Endodermal cell (in vitro differentiated cells): Measurements from ENCODE around the gene TLR3. TPM values are rescaled to one million over a fixed set of nuclear protein-coding genes. Genes with fewer than 3 reads are reported as not detected.

ENCODE experiments used
- DNase-seq: peaks from one replicate; pipeline ENCODE4 v3.0.0-alpha.2; 2017
- H3K27ac ChIP-seq: 2 replicates; pipeline ENCODE4 v1.5.1; 2013; ENCODE audit warnings: mild to moderate bottlenecking, low read depth, low read length, moderate library complexity
- H3K27me3 ChIP-seq: 2 replicates; pipeline ENCODE4 v1.6.1; 2013; ENCODE audit warnings: mild to moderate bottlenecking, low read length, moderate library complexity; ENCODE audit not compliant: insufficient read depth, control insufficient read depth, poor library complexity, severe bottlenecking
- H3K36me3 ChIP-seq: 2 replicates; pipeline ENCODE4 v1.7.0; 2013; ENCODE audit warnings: mild to moderate bottlenecking, low read length, moderate library complexity; ENCODE audit not compliant: control insufficient read depth, insufficient read depth
- H3K4me1 ChIP-seq: one replicate; pipeline ENCODE4 v1.7.0; 2013; ENCODE audit warnings: low read length; ENCODE audit not compliant: control insufficient read depth, insufficient read depth
- H3K4me3 ChIP-seq: 2 replicates; pipeline ENCODE4 v1.5.1; 2013; ENCODE audit warnings: mild to moderate bottlenecking, low read length, moderate library complexity
- H3K9ac ChIP-seq: 2 replicates; pipeline ENCODE4 v1.6.1; 2013; ENCODE audit warnings: mild to moderate bottlenecking, low read length, moderate library complexity; ENCODE audit not compliant: poor library complexity, severe bottlenecking; ENCODE audit errors: extremely low read depth
- H3K9me3 ChIP-seq: 2 replicates; pipeline ENCODE4 v1.6.1; 2013; ENCODE audit warnings: mild to moderate bottlenecking, low read length, moderate library complexity; ENCODE audit not compliant: control insufficient read depth
- H3K27ac Mint-ChIP-seq: 2 replicates; pipeline ENCODE4 v1.8.0; 2020; ENCODE audit warnings: mixed read lengths
- H3K27me3 Mint-ChIP-seq: 2 replicates; pipeline ENCODE4 v1.8.0; 2021; ENCODE audit warnings: mild to moderate bottlenecking, mixed read lengths; ENCODE audit not compliant: insufficient read depth
- H3K36me3 Mint-ChIP-seq: 2 replicates; pipeline ENCODE4 v1.8.0; 2020; ENCODE audit warnings: low read depth, mixed read lengths
- H3K4me1 Mint-ChIP-seq: 2 replicates; pipeline ENCODE4 v1.8.0; 2020; ENCODE audit warnings: mixed read lengths
- H3K4me3 Mint-ChIP-seq: 2 replicates; pipeline ENCODE4 v1.8.0; 2020; ENCODE audit warnings: mild to moderate bottlenecking, moderate library complexity, mixed read lengths
- H3K9me3 Mint-ChIP-seq: 2 replicates; pipeline ENCODE4 v1.8.0; 2020; ENCODE audit warnings: mild to moderate bottlenecking, mixed read lengths
- WGBS, 2 experiments: methylation state at CpG; one replicate each; pipeline versions ENCODE4 v1.1.5 to v1.1.7; 2013; ENCODE audit warnings: missing lambda C conversion rate in 2 of 2, mixed read lengths in 1 of 2; ENCODE audit not compliant: insufficient coverage in 1 of 2, insufficient read length in 1 of 2; 5-methylcytosine and 5-hydroxymethylcytosine counted together
- total RNA-seq, 2 donors: library from RNA; stranded (reverse); fragmentation: NEBNext Ultra II Directional in 1 of 2; extraction: Animal tissue kit (Norgen Biotek cat#: 25700) in 1 of 2; gene quantifications; 2 replicates in 1 of 2; 3 replicates in 1 of 2; pipeline ENCODE4 v1.2.1, GENCODE V29; 2021
- TF ChIP-seq, protein P1 (sequence below): fragments of 200-600 bp; sonication (generic); conservative IDR thresholded peaks from 2 replicates; pipeline ENCODE4 v1.5.0; 2021; ENCODE audit warnings: antibody characterized with exemption, mild to moderate bottlenecking

Gene TLR3
- total RNA-seq, 2 donors from 2014 or later: 0.26 TPM; not detected in 1

DNA sequence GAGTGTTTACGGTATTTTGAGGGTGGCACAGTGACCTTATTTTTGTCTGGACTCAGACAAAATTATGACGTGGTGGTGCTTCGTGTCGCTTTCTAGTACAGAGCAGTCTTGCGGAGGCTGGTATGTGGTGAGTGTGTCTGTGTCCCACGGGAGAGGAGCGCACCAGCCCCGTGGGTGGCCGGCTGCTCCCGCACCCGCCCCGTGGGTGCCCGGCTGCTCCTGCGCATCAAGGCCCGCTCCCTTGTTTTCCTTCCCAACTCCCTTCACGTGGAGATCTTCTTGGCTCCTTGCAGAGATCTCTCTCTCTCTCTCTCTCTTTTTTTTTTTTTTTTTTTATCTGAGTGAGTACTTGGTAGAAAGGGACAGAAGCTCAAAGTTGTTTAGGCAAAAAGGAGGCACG lies 23.3 kb downstream of the TLR3 start:
- H3K9me3 ChIP-seq: no peaks in the 10 kb centered on the region
- Mint-ChIP-seq H3K27me3 (no peaks in the 10 kb centered on the region), H3K9me3 (peaks cover 8% of the 10 kb centered on the region), H3K4me1 (peaks cover 1% of the 10 kb centered on the region), H3K4me3 (no peak overlapping the region), H3K27ac (no peak overlapping the region), H3K36me3 (no peaks in the 10 kb centered on the region)
- no peak for DNase-seq
- H3K4me3 ChIP-seq: no peak overlapping the region
- no peaks in the 10 kb centered on the region for H3K27me3 ChIP-seq
- TF ChIP-seq, protein P1, sequence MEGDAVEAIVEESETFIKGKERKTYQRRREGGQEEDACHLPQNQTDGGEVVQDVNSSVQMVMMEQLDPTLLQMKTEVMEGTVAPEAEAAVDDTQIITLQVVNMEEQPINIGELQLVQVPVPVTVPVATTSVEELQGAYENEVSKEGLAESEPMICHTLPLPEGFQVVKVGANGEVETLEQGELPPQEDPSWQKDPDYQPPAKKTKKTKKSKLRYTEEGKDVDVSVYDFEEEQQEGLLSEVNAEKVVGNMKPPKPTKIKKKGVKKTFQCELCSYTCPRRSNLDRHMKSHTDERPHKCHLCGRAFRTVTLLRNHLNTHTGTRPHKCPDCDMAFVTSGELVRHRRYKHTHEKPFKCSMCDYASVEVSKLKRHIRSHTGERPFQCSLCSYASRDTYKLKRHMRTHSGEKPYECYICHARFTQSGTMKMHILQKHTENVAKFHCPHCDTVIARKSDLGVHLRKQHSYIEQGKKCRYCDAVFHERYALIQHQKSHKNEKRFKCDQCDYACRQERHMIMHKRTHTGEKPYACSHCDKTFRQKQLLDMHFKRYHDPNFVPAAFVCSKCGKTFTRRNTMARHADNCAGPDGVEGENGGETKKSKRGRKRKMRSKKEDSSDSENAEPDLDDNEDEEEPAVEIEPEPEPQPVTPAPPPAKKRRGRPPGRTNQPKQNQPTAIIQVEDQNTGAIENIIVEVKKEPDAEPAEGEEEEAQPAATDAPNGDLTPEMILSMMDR: no peak
- WGBS, 2 experiments: 92 to 100% methylated on average over 3 to 17 of the region's 17 CpGs
- H3K27ac ChIP-seq: no peak overlapping the region
- H3K4me1 ChIP-seq: no peaks in the 10 kb centered on the region
- H3K9ac ChIP-seq: no peak overlapping the region
- no peaks in the 10 kb centered on the region for H3K36me3 ChIP-seq

DNA sequence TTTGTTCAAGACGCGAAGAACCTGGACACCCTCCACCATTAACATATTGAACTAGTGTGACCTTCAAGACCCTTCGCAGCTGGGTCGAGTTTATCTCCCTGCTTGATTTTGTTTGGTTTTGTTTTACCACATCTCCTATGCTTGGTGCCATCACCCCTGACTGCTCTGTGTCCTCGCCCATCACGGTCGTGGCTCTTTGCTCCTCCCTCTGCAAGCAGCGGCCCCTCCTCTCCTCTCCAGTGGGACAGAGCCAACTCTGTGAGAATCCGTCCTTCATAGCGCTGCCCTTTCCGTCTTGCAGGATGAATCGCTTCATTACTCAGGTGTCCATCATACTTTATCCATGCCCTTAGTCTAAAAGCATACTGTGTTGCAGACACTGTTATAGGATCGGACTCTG lies 26.4 kb downstream of the TLR3 start:
- no peak overlapping the region for H3K27ac ChIP-seq
- no peaks in the 10 kb centered on the region for H3K27me3 Mint-ChIP-seq
- H3K4me1 Mint-ChIP-seq: no peaks in the 10 kb centered on the region
- TF ChIP-seq, protein P1: no peak
- H3K4me3 ChIP-seq: no peak overlapping the region
- no peaks in the 10 kb centered on the region for H3K36me3 Mint-ChIP-seq
- no peak overlapping the region for H3K27ac Mint-ChIP-seq
- peaks cover 7% of the 10 kb centered on the region for H3K9me3 Mint-ChIP-seq
- H3K9ac ChIP-seq: no peak overlapping the region
- H3K4me1 ChIP-seq: no peaks in the 10 kb centered on the region
- no peak overlapping the region for H3K4me3 Mint-ChIP-seq
- WGBS, 2 experiments: 81 to 82% methylated on average over 11 to 13 of the region's 13 CpGs
- H3K27me3 ChIP-seq: no peaks in the 10 kb centered on the region
- no peaks in the 10 kb centered on the region for H3K9me3 ChIP-seq
- no peak for DNase-seq
- no peaks in the 10 kb centered on the region for H3K36me3 ChIP-seq

DNA sequence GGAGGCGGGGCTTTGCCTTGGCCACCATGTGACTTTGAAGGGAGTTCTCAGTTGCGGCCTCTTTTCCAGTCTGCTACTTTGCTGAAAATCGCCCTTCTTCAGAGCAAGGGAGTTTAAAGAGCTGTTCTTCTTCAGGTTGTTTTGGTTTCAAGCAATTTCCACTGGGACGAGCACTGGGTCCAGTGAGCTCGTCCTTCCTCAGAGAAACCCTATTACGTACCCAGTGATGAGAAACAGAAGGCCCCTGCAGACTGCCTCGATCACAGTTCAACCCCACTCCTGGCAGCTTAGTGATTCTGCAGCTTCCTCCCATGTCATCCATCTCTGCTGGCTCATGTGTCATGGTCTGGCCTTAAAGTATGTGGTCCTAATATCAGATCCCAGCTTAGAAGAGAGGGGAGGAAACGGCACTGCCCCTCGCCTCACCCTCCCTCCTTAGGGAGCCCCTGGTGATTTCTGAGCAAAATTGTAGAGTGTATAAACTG lies 27.8 kb downstream of the TLR3 start:
- Histone ChIP-seq H3K4me3 (no peak overlapping the region), H3K9ac (no peak overlapping the region), H3K9me3 (no peaks in the 10 kb centered on the region), H3K4me1 (no peaks in the 10 kb centered on the region), H3K27me3 (no peaks in the 10 kb centered on the region), H3K36me3 (no peaks in the 10 kb centered on the region), H3K27ac (no peak overlapping the region)
- Mint-ChIP-seq H3K4me1 (no peaks in the 10 kb centered on the region), H3K4me3 (no peak overlapping the region), H3K27me3 (peaks cover 2% of the 10 kb centered on the region), H3K9me3 (no peaks in the 10 kb centered on the region), H3K27ac (no peak overlapping the region), H3K36me3 (no peaks in the 10 kb centered on the region)
- no peak for DNase-seq
- TF ChIP-seq, protein P1: no peak
- WGBS, 2 experiments: 84 to 88% methylated on average over 5 to 9 of the region's 9 CpGs
